ENCODE measurements around the gene GCNT2.
"Not testable (repeated sequence)": the region's sequence is repeated elsewhere in the genome, so short reads cannot be mapped to it uniquely, and the experiment has no call there.

Gene GCNT2

DNA sequence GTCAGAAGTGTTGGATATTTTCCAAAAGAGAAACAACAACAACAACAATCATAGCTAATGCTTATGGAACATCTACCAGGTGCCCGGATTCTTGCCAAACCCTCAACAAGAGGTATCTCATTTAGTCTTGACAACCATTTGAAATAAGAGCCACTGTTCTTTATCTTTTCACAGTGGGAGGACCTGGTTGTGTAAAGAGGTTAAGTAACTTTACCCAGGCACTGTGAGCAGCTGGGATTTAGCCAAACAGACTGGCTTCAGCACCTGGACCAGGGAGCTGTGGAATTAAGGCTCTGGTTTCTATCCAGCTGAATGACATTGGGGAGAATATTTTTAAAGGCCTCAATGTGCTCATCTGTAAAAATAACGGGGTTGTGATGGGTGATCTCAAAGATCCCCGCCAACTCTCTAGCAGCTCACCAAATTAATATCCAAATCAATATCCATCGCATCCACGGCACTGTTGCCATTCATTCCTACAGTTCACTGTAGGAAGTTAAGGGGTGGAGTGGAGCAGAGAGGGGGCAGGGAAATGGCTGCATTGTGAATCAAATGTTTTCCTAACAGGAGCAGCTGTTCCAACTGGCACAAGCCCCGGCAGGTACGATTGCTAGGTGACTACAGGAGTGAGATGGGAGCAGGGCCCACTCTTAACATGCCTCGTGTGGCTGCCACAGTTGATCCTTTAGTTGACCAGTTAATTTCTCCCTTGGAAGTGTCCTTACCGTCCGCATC lies 61.8 kb downstream of the GCNT2 start:
- peak; percentile 99 for DNase-seq

DNA sequence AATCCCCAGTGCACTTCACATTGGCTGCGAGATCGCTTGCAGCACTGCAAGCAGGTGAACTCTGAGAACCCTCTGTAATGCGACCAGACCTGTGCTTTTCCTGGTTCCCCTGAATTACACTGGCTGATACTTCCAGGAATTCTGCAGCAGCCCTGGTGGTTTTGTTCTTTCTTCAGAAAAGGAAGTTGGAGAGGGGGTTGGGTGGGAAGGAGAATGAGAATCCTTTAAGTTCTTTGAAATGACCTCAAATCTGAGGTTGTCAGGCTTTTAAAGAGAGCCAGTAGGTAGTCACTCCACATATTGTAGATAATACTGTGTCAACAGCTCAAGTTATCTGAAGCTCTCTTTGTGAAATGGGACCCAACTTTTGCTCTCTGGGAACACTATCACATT lies 62.4 kb downstream of the GCNT2 start:
- no peak for DNase-seq

DNA sequence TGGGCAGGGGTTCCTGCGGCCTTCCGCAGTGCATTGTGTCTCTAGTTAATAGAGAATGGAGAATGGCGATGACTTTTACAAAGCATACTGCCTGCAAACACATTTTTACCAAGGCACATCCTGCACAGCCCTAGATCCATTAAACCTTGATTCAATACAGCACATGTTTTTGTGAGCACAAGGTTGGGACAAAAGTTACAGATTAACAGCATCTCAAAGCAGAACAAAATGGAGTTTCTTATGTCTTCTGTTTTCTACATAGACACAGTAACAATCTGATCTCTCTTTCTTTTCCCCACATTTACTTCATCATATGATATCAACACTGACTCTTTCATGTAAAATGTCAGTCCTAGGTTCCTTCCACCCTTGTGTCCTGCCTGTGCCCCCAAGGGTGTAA lies 63.5 kb downstream of the GCNT2 start:
- no peak for DNase-seq

DNA sequence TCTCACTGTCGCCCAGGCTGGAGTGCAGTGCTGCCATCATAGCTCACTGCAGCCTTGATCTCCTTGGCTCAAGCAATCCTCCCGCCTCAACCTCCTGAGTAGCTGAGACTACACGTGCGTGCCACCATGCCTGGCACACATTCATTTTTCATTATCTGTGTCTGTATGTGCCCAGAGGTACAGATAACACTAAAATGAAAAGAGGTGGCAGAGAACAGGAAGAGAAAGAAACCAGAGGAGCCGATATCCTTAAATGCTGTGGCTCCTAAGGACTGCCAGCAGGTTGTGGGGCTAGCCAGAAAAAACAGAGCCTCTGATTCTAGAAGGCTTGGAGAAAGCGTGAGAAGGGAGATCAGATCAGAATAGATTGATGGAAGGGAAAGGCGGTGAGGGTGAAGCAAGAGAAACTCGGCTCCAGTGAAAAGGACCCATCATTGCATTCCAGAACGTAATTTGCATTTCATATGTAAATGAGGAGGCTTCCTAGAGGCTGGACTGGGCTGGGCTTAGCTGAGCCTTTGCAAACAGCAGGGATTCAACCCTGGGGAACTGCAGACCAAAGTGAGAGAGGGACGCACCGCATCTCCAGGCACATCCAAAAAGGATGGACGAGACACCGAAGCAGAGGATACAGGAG lies 64.2 kb downstream of the GCNT2 start:
- DNase-seq = no peak

DNA sequence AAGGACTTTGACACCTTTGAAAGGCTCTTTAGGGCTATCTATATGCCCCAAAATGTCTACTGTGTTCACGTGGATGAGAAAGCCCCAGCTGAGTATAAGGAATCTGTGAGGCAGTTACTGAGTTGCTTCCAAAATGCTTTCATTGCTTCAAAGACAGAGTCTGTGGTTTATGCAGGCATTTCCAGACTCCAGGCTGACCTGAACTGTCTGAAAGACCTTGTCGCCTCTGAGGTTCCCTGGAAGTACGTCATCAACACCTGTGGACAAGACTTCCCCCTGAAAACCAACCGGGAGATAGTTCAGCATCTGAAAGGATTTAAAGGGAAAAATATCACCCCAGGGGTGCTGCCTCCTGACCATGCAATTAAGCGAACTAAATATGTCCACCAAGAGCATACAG lies 65.2 kb downstream of the GCNT2 start:
- DNase-seq = no peak

DNA sequence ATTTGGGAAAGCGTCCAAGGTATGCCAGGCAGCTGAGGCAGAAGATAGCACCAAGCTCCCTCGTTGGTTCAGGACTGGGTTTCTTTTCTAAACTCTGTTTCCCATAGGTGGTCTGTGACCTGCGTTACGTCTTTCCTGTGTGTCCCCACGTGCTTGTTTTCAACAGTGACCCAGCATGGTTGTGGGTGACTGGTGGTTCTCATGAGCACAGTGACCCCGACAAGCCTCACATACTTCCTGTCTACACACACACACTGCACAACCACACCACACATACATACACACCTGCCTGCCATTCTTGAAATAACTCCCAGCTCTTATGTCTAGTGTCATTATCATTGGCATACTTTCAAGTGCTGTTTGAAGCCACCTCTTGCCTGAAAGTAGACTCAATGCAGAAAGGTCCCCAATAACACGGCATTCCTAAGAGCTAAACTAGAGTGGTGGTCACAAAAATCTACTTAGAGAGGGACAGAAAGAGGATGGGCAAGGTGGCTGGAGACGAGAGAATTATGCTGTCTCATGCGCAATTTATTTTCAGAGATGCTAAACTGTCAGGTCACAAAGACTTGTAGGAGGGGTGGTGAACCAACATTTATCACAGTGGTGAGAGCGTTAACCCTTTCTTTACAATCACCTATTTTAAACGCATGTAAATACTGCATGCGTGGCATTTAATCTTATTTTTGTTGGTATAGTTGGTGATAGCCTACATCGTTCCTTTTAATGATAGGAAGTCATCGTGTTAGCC lies 66.7 kb downstream of the GCNT2 start:
- no peak for DNase-seq

DNA sequence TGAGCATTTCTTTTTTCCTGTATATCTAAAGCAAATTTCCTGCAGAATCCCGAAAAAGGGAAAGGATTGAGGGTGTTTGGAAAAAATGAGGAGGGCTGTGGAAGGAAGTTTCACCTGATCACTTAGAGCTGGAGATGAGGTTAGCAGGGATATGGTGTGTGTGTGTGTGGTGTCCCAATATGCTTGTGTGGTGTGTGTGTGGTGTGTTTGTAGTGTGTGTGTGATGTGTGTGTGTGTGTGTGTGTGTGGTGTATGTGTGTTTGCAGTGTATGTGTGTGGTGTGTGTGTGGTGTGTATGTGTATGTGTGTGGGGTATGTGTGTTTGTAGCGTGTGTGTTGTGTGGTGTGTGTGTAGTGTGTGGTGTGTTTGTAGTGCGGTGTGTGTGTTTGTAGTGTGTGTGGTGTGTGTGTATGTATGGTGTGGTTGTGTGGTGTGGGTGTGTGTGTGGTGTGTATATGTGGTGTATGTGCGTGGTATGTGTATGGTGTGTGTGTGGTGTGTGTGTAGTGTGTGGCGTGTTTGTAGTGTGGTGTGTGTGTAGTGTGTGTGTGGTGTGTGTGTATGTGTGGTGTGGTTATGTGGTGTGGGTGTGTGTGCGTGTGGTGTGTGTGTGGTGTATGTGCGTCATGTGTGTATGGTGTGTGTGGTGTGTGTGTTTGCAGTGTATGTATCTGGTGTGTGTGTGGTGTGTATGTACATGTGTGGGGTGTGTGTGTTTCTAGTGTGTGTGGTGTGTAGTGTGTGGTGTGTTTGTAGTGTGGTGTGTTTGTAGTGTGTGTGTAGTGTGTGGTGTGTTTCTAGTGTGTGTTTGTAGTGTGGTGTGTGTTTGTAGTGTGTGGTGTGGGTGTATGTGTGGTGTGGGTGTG lies 67.6 kb downstream of the GCNT2 start:
- DNase-seq = no peak

DNA sequence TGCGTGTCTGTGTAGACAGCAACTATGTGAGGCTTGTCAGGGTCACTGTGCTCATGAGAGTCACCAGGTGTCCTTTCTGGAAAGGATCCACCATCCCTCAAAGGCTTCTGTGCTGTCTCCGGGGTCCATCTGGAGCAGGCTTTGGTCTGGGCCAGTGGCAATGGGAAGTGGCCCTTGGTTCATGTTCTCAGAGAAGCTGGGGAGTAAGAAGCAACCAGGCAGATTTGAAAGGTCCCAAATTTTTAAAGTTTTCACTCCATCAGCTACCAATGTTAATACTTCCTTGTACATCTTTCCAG lies 68.2 kb downstream of the GCNT2 start:
- DNase-seq = no peak

DNA sequence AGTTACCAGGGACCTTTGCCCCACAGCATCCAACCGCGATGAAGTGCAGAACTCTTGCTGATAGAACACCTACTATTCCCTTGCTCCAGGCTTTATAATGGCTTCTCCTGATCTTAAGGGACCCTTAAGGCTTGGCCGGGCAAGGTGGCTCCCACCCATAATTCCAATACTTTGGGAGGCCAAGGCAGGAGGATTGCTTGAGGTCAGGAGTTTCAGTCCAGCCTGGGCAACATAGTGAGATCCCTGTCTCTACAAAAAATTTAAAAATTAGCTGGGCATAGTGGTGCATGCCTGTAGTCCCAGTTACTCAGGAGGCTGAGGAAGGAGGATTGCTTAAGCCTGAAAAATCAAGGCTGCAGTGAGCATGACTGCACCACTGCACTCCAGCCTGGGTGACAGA lies 68.8 kb downstream of the GCNT2 start:
- no peak for DNase-seq

DNA sequence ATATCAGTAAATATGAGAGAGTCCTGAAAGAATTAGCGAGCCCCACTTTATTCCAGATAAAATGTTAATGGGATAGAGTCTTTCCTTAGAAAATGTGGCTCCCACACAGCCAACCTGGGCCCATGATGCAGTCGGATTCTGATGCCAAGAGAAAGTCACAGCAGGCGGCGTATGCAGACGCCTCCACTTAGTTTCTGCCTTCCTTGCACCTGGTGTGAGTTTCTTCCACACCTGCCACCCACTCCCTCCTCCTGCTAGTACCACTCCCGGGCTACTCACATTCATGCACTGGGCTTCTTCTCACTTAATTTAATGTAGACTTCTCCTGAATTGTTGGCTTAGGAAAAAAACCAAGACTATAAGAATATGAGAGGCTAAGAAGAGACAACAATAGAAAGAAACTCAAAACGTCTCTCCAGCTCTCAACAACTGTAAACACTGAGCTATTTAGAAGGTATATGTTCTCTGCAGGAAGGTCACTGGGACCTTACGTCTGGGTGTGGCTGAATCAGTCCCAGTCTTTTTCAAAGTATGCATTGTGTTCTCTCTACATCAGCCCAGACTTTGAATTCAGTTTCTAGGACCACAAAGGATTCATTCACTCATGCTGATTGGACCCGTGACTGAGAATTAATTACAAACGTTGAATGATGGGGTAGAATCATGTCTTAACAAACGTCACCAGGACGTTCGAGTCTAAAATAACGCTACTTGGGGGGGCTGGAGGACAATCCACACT lies 70.4 kb downstream of the GCNT2 start:
- DNase-seq = peak; percentile 62

DNA sequence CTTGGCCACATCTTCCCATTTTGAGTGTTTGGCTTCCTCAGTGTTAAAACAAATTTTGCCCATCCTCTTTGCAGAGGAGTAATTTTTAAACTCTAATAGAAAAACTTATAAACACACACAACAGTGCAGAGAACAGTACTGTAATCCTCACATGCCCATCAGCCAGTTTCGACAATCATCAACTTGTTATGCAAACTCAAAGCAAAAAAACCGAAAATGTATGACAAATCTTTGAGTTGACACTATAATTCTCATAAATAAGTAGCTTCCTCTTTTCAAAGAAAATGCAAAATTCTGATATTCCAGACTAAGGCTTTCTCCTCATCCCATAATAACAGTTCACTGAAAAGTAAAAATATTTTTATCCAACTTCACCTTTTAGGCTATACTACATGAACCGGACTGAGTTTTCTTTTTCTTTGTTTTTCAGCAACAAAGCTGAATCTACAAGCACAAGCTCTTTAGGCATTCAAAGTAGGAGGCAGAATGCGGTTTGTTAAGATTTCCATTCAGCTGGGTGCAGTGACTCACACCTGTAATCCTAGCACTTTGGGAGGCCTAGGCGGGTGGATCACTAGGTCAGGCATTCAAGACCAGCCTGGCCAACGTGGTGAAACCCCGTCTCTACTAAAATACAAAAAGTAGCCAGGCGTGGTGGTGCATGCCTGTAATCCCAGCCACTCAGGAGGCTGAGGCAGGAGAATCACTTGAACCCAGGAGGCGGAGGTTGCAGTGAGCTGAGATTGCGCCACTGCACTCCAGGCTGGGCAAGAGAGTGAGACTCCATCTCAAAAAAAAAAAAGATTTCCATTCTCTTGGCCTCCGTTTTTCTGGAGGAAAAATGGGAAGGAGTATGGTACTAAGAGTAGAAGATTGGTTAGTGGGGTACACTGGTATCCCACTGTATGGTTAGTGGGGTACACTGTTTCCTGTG lies 74.8 kb downstream of the GCNT2 start:
- DNase-seq = no peak

DNA sequence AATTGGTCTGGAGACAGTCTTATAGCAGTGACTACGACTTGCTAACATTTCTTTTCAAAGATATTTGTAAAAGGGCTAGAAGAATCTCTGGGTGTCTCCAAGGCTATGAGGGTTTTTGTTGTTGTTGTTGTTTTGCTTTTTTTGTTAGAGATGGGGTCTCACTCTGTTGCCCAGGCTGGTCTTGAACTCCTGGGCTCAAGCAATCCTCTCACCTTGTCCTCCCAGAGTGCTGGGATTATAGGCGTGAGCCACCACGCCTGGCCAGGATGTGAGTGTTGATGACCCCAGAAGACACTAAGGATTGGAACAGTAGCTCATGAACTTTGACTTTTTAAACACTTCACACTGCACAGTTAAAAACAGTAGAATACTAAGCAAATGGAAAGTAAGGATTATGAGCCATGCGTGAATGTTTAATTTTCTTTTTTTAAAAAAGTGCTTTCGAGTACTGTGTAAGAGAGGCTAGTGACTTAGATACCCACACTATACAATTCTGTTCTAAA lies 76.4 kb downstream of the GCNT2 start:
- no peak for DNase-seq

DNA sequence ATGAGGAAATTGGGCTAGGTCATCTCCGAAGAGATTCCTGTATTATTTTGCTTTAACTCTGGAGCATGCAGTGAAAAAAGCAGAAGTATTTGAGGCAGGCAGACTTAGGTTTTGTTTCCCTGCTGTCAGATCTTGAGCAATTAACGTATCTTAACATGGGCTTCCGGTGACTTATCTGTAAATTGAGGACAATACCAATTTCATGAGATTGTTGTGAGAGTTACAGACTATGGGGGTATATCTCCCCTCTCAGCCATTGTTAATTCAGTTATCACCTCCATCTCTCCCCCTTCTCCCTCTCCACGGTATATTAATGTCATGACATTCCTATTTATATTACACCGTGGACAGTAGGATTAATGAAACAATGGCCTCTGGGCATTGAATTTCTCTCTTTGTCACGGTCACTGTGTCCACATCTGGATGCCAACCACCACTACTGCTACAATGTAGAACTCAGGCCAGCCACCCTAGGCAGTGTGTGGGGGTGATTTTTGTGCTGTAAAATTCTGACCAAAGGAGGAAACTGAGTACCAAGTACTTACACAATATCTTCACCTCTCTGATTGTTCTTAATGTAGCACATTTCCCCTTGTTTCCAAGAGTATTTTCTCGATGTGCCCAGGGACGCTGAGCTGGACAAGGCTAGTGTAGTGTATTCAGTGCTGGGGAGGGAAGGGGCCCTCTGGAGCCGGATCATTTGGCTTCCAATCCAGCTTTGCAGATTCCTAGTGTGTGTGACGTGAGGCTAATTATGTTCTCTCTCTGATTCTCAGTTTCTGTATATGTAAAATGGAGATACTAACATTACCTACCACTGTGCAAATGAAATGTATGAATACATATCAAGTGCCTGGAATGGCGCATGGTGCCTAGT lies 77.2 kb downstream of the GCNT2 start:
- DNase-seq = no peak

DNA sequence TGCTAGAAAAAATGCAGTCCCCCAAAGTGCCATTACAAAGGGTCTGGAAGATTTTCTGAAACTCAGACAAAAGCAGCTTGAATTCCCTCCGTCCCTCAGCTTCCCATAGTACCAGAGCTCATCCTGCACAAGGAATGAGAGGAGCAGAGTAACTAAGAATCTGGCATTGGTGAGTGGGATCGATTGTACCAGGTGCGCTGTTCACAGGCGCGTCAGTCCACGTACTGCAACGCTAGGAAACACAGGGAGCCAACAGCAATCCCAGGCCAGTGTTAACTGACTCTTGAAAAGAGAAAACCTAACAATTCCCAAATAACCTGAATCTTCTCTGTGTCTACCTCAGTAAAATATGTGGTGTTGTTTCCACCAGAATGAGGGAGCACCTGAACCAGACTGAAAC lies 77.9 kb downstream of the GCNT2 start:
- no peak for DNase-seq

DNA sequence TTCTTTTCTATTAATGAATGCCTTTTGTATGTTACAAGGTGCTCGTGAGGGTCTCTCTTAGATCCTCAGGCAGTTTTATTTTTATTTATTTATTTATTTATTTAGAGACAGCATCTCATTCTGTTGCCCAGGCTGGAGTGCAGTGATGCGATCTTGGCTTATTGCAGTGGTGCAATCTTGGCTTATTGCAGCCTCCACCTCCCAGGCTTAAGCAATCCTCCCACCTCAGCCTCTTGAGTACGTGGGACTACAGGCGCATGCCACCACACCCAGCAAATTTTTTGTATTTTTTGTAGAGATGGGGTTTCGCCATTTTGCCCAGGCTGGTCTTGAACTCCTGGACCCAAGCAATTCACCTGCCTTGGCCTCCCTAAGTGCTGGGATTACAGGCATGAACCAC lies 79.5 kb downstream of the GCNT2 start:
- DNase-seq = not testable (repeated sequence)

DNA sequence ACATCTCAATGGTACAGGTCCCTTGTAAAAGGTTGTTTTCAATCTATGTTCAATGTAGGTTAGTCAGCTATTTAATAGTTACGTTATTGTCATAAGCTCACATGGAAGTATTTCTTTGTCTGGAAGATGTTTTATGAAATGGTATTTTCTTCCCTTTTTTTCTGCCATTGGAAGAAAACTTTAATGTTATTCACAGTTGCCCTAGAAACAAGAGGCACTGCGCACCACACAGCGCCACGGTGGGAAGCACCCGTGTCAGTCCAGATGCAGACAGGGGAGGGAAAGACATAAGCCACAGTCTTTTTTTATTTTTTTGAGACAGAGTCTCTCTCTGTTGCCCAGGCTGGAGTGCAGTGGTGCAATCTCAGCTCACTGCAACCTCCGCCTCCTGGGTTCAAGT lies 82.1 kb downstream of the GCNT2 start:
- no peak for DNase-seq

DNA sequence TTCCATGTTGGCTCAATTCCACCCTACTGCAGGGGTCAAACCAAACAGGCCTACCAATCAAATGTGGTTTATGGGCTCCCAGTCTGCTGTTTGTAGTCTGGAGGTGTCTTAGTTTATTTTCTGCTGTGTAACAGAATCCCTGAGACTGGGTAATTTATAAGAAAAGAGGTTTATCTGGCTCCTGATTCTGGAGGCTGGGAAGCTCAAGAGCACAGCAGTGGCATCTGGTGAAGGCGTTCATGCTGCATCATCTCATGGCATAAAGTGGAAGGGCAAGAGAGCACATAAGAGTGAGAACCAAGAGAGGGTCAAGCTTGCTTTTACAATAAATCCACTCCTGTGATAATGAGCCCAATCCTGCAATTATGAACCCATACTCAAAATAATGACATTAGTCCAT lies 87.9 kb downstream of the GCNT2 start:
- DNase-seq = no peak

DNA sequence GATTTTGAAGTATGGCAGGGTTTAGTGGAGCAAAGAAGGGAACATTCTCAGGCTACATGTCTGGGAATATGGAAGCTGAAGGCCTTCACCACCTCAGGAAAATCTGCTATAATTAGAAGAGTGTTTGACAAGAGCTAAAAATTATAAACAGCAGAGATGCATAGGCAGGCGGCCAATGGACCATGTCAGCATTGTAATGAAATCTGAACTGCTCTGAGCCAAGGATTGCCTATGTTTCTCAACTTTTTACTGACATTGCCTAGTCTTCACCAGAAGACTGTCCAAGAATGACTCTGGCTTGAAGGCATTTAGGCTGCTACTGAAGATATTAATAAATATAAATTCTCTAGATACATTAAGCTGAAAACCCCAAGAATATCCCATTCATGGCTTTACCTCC lies 89.1 kb downstream of the GCNT2 start:
- DNase-seq = no peak

DNA sequence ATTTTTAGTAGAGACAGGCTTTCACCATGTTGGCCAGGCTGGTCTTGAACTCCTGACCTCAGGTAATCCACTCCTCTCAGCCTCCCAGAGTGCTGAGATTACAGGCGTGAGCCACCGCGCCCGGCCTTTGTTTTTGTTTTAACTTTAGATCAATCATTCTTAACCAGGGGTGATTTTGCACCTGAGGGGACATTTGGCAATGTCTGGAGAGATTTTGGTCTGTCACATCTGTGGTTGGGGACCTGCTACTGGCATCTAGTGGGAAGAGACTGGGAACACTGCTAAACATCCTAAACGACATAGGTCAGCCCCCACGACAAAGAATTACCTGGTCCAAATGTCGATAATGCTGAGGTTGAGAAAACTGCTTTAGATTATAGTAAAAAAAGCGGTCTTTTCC lies 91.0 kb downstream of the GCNT2 start:
- no peak for DNase-seq

DNA sequence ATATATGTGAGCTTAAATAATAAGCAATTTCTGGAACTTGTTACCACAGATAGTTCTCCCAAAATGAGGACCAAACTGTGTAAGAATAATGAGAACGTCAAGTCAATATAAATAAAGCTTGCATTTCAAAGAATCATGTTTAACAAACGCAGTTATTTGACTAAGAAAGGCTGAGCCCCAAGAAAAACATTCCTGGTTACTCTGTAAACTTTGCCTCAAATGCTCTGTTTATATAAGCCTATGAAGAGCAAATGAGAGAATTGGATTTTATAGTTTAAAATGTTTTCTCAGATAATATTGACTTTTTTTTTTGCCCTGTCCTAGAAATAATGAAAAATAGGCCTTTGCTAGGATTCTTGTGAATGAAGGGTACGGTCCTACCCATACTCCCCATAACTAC lies 91.9 kb downstream of the GCNT2 start:
- no peak for DNase-seq
